Activated CD4-positive, alpha-beta T cell treated with anti-CD3 and anti-CD28 coated beads for 36 hours (primary cell): ENCODE results near the gene PRSS21. TPM values are rescaled to one million over a fixed set of nuclear protein-coding genes. Genes with fewer than 3 reads are reported as not detected.

Source experiments
- ATAC-seq: fragments of 200-7000 bp; cut with Tn5 transposase; one replicate; pipeline ENCODE4 v1.10.0; 2021; ENCODE audit warnings: mild to moderate bottlenecking, moderate library complexity
- CTCF ChIA-PET: fragments of 350-600 bp; sonication (Branson Sonifier 250); formaldehyde crosslinking; loops from one replicate; lab custom pipeline; 2021; ENCODE audit warnings: antibody characterized with exemption; lab: Charles Lee
- POLR2A ChIA-PET: fragments of 350-600 bp; sonication (Branson Sonifier 250); formaldehyde crosslinking; loops from one replicate; lab custom pipeline; 2021; ENCODE audit warnings: antibody characterized with exemption, inconsistent platforms; lab: Charles Lee
- DNase-seq: peaks from one replicate; pipeline ENCODE4 v3.0.0-alpha.2; 2020
- H3K27ac Mint-ChIP-seq: one replicate; pipeline ENCODE4 v1.8.0; 2021; ENCODE audit warnings: mixed read lengths
- H3K27me3 Mint-ChIP-seq: one replicate; pipeline ENCODE4 v1.8.0; 2021; ENCODE audit warnings: mixed read lengths
- H3K36me3 Mint-ChIP-seq: one replicate; pipeline ENCODE4 v1.8.0; 2021; ENCODE audit warnings: low read depth, mixed read lengths
- H3K4me1 Mint-ChIP-seq: one replicate; pipeline ENCODE4 v1.8.0; 2021; ENCODE audit warnings: mixed read lengths
- H3K4me3 Mint-ChIP-seq: one replicate; pipeline ENCODE4 v1.8.0; 2021; ENCODE audit warnings: mild to moderate bottlenecking, moderate library complexity, mixed read lengths
- H3K9me3 Mint-ChIP-seq: one replicate; pipeline ENCODE4 v1.8.0; 2021; ENCODE audit warnings: low read depth, mixed read lengths
- intact Hi-C, 2 experiments: fragments of 100-400 bp; cut with DNase I in 1 of 2; cut with micrococcal nuclease in 1 of 2; formaldehyde crosslinking; loops; one replicate each; pipeline versions ENCODE4 v1.14.2 to v1.15.1; 2022 to 2024; cut with DNase I, micrococcal nuclease
- total RNA-seq, 2 experiments: library from RNA; stranded (reverse); gene quantifications; one replicate each; pipeline ENCODE4 v1.2.3, GENCODE V29; 2021

Gene PRSS21
- total RNA-seq, 2 experiments from 2014 or later = 0.69 to 0.71 TPM

DNA sequence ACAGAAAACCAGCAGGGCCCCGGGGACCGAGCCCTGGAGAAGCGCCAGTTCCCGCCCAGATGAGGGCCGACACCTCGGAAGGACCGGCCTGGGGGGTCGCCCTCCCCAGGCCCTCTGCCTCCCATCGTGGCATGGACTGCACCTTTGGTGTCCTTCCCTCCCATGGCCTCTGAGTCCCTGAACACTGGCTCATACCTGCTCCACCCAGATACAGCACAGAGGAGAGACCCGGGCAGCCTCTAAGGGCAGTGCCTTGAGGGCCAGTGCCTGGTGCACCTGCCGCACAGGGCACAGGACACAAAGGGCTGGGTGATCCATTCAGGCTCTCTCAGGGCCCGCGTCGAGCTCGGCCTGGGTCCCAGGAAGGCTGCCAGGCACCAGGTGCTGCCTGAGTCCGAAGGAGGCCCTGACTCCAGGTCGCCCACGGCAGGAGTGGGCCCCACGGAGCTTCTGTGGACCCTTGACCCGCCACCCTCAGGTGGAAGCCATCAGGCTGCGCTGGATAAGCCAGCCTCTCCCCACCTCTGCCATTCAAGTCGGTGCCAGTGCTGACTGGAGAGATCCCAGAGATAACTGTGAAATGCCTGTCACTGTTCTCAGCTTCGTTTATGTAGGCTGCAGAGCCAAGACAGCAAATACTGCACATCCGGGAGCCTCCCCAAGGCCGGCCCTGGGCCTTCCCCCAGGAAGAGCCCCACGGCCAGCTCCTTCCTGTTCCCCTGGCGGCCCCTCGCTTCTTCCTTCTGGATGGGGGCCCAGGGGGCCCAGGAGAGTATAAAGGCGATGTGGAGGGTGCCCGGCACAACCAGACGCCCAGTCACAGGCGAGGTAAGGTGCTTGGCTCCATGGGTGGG lies 12.7 kb downstream of the PRSS21 start, which contains the start of gene ZG16B:
Gene ZG16B (plus strand): TSS at position 803 of the 854 bp plus-strand sequence. CDS start 139 bp downstream, outside the sequence.
- intact Hi-C loops = no loop called here
- Mint-ChIP-seq H3K27me3 (peaks cover 4% of the 10 kb centered on the region), H3K36me3 (no peaks in the 10 kb centered on the region), H3K9me3 (no peaks in the 10 kb centered on the region), H3K27ac (no peak within 1 kb of the TSS), H3K4me3 (no peak within 1 kb of the TSS), H3K4me1 (no peaks in the 10 kb centered on the region)
- ATAC-seq = no peak
- POLR2A ChIA-PET = no interaction called here
- CTCF ChIA-PET = interaction anchor here (0.6 kb wide), 1 partner anchor 198 kb away, joined by 3 read pairs; no protein-coding TSS in a partner anchor
- no peak for DNase-seq

DNA sequence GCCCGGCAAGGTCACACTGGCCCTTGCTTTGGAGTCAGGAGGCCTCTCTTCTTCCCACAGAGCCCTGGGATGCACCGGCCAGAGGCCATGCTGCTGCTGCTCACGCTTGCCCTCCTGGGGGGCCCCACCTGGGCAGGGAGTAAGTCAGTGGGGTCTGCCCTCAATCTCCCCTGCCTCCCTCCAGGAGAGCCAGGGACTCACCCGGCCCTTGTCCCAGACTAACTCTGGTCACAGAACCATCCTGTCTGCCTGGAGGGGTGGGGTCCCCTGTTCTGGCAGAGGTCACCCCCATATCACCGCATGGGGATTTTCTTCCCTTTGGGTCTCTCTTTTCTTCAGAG lies 13.3 kb downstream of the PRSS21 start:
- Mint-ChIP-seq H3K27ac (no peak overlapping the region), H3K27me3 (peaks cover 4% of the 10 kb centered on the region), H3K9me3 (no peaks in the 10 kb centered on the region), H3K36me3 (no peaks in the 10 kb centered on the region), H3K4me3 (no peak overlapping the region), H3K4me1 (no peaks in the 10 kb centered on the region)
- ChIA-PET CTCF (no interaction called here), POLR2A (no interaction called here)
- intact Hi-C loops = no loop called here
- DNase-seq = no peak
- ATAC-seq = no peak

DNA sequence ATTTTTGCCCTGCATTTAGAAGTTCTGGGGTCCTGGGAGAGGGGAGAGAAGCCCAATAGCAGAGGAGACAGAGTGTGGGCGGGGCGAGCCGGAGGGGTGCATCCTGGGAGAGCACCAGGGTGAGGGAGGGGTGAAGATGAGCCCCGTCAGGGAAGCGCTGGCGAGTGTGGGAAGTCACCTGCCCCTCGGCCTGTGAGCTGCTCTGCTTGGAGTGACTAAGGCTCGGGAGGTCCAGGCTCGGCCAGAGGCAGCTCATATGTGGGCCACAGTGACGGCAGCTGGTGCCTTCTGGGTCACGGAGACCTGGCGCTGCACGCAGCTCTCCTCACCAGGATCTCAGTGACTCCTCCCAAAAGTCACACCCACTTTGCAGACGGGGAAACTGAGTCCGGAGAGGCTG lies 14.2 kb downstream of the PRSS21 start:
- intact Hi-C loops = no loop called here
- POLR2A ChIA-PET = no interaction called here
- DNase-seq (no peak), ATAC-seq (no peak)
- Mint-ChIP-seq H3K27me3 (peaks cover 4% of the 10 kb centered on the region), H3K27ac (no peak overlapping the region), H3K36me3 (no peaks in the 10 kb centered on the region), H3K4me3 (no peak overlapping the region), H3K9me3 (no peaks in the 10 kb centered on the region), H3K4me1 (no peaks in the 10 kb centered on the region)
- CTCF ChIA-PET = interaction anchor here (0.7 to 1.5 kb wide), 2 partner anchors 9 to 37 kb away, joined by 3 to 4 read pairs; no protein-coding TSS in a partner anchor

DNA sequence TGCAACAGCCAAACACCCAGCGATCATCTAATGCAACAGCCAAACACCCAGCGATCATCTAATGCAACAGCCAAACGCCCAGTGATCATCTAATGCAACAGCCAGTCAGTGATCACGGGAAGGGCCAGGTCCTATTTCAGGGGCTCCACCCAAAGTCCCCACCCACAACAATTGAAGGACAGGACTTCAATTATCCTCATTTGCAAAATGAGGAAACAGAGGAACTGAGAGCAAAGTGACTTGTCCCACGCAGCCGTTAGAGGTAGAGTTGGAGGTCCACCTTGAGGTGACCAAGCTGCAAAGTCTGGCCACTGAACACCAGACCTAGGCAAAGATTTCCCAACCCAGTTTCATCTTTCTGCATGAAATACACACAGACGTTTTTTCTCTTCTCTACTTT lies 16.7 kb downstream of the PRSS21 start:
- no peaks in the 10 kb centered on the region for H3K36me3 Mint-ChIP-seq
- CTCF ChIA-PET = no interaction called here
- intact Hi-C loops = no loop called here
- H3K27ac Mint-ChIP-seq = no peak overlapping the region
- no peaks in the 10 kb centered on the region for H3K9me3 Mint-ChIP-seq
- ATAC-seq = no peak
- POLR2A ChIA-PET = no interaction called here
- H3K4me1 Mint-ChIP-seq = peaks cover 3% of the 10 kb centered on the region
- peaks cover 7% of the 10 kb centered on the region for H3K27me3 Mint-ChIP-seq
- no peak for DNase-seq
- H3K4me3 Mint-ChIP-seq = no peak overlapping the region

DNA sequence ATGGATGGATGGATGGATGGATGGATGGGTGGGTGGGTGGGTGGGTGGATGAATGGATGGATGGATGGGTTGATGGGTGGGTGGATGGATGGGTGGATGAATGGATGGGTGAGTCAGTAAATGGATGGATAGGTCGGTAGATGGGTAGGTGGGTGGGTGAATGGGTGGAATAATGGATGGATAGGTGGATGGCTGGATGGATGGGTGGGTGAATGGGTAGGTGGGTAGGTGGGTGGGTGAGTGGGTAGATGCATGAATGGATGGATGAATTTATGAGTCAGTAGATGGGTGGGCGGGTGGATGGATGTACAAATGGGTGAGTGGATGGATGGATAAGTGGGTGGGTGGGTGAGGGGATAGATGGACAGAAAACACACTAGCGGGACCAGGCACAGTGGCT lies 17.9 kb downstream of the PRSS21 start:
- CTCF ChIA-PET = no interaction called here

DNA sequence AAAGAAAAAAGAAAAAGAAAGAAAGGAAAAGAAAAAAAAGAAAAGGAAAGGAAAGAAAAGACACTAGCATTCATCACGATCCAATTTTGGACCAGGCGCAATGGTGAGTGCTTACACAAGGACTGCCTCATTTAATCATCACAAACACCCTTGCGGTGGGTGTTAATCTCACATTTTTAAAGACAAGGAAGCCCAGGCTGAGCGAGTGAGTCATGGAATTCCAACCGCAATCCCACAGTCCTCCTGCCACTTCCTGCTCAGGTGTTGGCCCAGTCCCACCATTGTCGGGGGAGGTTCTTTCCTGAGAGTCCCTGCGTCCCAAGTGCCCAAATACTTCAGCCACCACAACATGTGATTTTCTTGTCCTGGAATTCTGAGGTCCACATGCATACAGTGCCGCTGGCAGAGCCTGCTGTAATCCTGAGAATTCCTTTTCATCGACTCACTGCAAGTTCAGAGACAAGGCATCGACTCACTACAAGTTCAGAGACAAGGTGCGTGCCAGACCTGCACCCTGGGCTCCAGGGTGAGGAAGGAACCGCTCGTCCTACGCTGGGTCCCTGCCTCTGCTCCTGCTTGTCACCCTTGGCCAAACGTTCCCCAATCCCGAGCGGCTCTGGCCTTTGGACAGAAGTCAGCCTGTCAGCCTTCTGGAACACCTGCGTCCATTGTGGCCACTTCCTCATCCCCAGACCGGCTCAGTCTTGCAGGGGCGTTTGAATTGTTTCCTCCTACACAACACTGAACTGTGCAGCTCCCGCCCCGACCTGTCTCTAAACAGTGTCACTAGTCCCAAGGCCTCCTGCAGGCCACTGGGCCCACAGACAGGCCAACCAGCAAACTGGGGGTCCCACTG lies 18.8 kb downstream of the PRSS21 start:
- intact Hi-C loops = no loop called here
- H3K27ac Mint-ChIP-seq = no peak overlapping the region
- H3K27me3 Mint-ChIP-seq = peaks cover 7% of the 10 kb centered on the region
- CTCF ChIA-PET = no interaction called here
- POLR2A ChIA-PET = no interaction called here
- no peak for DNase-seq
- H3K9me3 Mint-ChIP-seq = no peaks in the 10 kb centered on the region
- H3K4me3 Mint-ChIP-seq = no peak overlapping the region
- H3K36me3 Mint-ChIP-seq = no peaks in the 10 kb centered on the region
- no peak for ATAC-seq
- peaks cover 16% of the 10 kb centered on the region for H3K4me1 Mint-ChIP-seq

More for the DNA sequence above, 17.9 kb downstream of the PRSS21 start:
- H3K4me3 Mint-ChIP-seq = no peak overlapping the region
- H3K36me3 Mint-ChIP-seq = no peaks in the 10 kb centered on the region
- no peak for DNase-seq
- intact Hi-C loops = no loop called here
- POLR2A ChIA-PET = no interaction called here
- ATAC-seq = no peak
- no peak overlapping the region for H3K27ac Mint-ChIP-seq
- H3K9me3 Mint-ChIP-seq = no peaks in the 10 kb centered on the region
- H3K4me1 Mint-ChIP-seq = peaks cover 13% of the 10 kb centered on the region
- peaks cover 7% of the 10 kb centered on the region for H3K27me3 Mint-ChIP-seq

DNA sequence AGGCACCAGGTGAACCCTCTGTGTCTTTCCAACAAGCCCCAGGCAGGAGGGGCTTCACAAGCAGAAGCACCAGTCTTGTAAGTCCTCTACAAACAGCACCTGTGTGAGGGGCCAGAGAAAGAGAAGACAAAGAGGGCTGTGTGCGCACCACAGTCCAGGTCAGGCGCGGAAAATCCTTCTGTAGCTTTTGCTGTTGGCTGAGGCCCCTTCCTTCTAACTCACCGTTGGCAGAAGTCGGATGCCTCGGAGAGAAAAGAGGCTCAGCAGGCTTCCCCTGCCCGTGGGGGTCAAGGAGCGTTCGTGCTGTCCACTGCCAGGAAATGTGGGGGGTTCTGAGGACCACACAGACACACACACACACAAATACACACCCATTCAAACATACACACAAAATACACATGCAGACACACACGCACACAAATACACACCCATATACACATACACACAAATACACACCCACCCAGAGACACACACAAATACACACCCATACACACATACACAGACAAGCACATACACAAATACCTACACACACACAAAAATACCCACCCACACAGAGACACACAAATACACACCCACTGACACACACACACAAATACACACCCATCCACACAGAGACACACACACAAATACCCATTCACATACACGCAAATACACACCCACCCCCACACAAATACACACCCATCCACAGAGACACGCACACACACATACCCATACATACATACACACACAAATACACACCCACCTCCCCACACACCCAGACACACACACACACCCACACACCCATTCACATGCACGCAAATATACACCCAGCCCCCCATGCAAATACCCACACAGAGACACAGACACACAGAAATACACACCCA lies 19.8 kb downstream of the PRSS21 start:
- no peak for DNase-seq

DNA sequence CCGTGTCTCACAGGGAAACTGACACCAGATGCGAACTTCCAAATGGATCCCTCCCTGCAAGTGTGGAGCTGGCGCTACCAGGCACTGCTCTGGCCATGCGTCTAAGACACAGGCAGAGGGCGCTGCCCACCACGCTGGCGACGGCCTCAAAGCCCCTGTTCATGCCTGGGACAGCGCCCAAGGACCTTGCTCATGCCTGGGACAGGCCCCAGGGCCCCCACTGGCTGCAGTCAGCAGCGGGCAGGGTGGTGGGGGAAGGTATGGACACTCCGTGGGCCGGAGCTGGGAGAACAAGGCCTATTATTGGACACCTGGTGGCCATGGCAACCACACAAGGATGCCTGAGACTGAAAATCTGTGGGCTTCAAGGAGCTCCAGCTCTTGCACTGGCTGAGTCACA lies 21.9 kb downstream of the PRSS21 start:
- no peaks in the 10 kb centered on the region for H3K36me3 Mint-ChIP-seq
- ChIA-PET POLR2A (no interaction called here), CTCF (interaction anchor here (0.6 to 3.5 kb wide), 16 partner anchors 15 to 614 kb away, joined by 3 to 33 read pairs (median 4); partner anchors contain the start of genes FLYWCH1 and PKMYT1)
- ATAC-seq (peak; percentile 67), DNase-seq (peak; percentile 77)
- intact Hi-C loops = loop anchor here (1.0 to 2.0 kb wide), 4 partner anchors 30 to 88 kb away; no protein-coding TSS in a partner anchor
- H3K27ac Mint-ChIP-seq = no peak overlapping the region
- H3K4me3 Mint-ChIP-seq = no peak overlapping the region
- peaks cover 31% of the 10 kb centered on the region for H3K4me1 Mint-ChIP-seq
- no peaks in the 10 kb centered on the region for H3K9me3 Mint-ChIP-seq
- peaks cover 3% of the 10 kb centered on the region for H3K27me3 Mint-ChIP-seq

More for the DNA sequence above, 19.8 kb downstream of the PRSS21 start:
- ChIA-PET CTCF (no interaction called here), POLR2A (no interaction called here)
- H3K9me3 Mint-ChIP-seq = no peaks in the 10 kb centered on the region
- no peak overlapping the region for H3K4me3 Mint-ChIP-seq
- intact Hi-C loops = no loop called here
- no peaks in the 10 kb centered on the region for H3K36me3 Mint-ChIP-seq
- H3K4me1 Mint-ChIP-seq = peaks cover 22% of the 10 kb centered on the region
- H3K27ac Mint-ChIP-seq = no peak overlapping the region
- peaks cover 7% of the 10 kb centered on the region for H3K27me3 Mint-ChIP-seq
- no peak for ATAC-seq

DNA sequence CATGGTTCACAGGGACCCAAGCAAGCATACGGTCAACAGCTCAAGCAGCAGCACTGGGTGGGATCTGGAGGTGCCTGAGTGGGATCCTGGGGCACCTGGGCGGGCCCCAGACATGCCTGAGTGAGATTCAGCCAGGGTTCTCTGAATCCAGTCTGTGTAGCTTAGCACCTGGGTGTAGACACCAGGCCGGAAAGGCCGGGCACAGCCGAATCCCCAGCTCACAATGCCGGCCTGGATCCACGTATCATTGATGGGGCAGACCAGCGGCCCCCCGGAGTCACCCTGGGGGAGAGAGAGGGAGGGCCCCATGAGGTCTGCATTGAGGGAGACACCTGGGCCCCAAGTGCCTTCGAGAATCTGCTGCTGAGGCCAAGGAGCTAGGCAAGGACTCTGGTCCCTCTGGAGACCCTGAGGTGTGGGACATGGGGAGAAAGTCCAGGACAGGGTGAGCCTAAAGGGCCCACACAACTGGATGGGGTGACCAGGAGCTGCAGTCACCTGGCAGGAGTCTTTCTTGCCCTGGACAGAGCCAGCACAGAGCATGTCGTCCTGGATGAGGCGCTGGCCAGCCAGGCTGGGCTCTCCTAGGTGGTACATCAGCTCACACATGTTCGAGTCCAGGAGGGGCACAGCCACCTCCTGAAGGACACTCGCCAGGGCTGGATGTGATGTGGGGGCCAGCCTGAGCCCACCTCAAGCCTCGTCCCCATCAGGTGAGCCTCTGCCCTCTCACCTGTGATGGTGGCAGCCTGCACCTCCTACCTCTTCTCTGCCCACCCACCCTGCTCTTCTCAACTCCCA lies 22.8 kb downstream of the PRSS21 start:
- no peak overlapping the region for H3K4me3 Mint-ChIP-seq
- DNase-seq (no peak), ATAC-seq (no peak)
- ChIA-PET POLR2A (no interaction called here), CTCF (interaction anchor here (0.6 to 3.5 kb wide), 14 partner anchors 8 to 615 kb away, joined by 3 to 33 read pairs (median 4); partner anchors contain the start of genes FLYWCH1 and PKMYT1)
- H3K9me3 Mint-ChIP-seq = no peaks in the 10 kb centered on the region
- peaks cover 3% of the 10 kb centered on the region for H3K27me3 Mint-ChIP-seq
- H3K27ac Mint-ChIP-seq = no peak overlapping the region
- H3K36me3 Mint-ChIP-seq = no peaks in the 10 kb centered on the region
- H3K4me1 Mint-ChIP-seq = peaks cover 31% of the 10 kb centered on the region
- intact Hi-C loops = loop anchor here (1.0 to 2.0 kb wide), 4 partner anchors 29 to 87 kb away; no protein-coding TSS in a partner anchor

DNA sequence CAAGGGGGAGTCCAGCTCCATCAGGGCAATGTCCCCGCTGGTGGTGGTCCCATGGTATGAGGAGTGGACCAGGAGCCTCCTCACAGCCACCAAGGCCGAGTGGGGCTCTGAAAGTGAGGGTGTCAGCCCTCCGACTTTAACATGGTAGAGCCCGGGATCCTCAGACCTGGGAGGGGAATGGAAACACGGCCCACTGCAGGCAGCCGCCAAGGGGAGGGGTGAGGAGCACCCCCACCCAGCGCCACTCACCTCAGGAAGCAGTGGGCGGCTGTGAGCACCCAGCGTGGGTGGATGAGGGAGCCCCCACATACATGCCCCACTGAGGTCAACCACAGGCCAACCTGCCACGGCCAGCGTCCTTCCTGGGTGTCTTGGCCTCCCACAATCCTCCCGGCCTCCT lies 23.9 kb downstream of the PRSS21 start:
- ATAC-seq = no peak
- peaks cover 2% of the 10 kb centered on the region for H3K9me3 Mint-ChIP-seq
- intact Hi-C loops = no loop called here
- H3K4me1 Mint-ChIP-seq = peaks cover 31% of the 10 kb centered on the region
- DNase-seq = no peak
- ChIA-PET CTCF (interaction anchor here (0.6 to 3.5 kb wide), 3 partner anchors 27 to 112 kb away, joined by 3 to 33 read pairs (median 4); no protein-coding TSS in a partner anchor), POLR2A (no interaction called here)
- H3K27me3 Mint-ChIP-seq = peaks cover 3% of the 10 kb centered on the region
- H3K4me3 Mint-ChIP-seq = no peak overlapping the region
- no peaks in the 10 kb centered on the region for H3K36me3 Mint-ChIP-seq
- no peak overlapping the region for H3K27ac Mint-ChIP-seq
